PC-3 (cell line): ENCODE measurements around the gene RIMBP2. TPM values are rescaled to one million over a fixed set of nuclear protein-coding genes. Genes with fewer than 3 reads are reported as not detected.

ENCODE experiments used
- ATAC-seq: fragments of 200-7000 bp; cut with Tn5 transposase; 2 replicates; pipeline ENCODE4 v1.9.1; 2020; ENCODE audit warnings: mild to moderate bottlenecking, moderate library complexity
- BruUV-seq: library from RNA; stranded (reverse); fragments of 400-500 nt; replicated peaks from 2 replicates; lab custom pipeline; 2021; lab: Mats Ljungman, UMichigan
- CTCF ChIA-PET: fragments of 300-600 bp; sonication (Branson Sonifier 250); formaldehyde crosslinking; loops from one replicate; lab custom pipeline; 2022; ENCODE audit warnings: antibody characterized with exemption; lab: Charles Lee
- POLR2A ChIA-PET: fragments of 300-600 bp; sonication (Branson Sonifier 250); formaldehyde crosslinking; loops from one replicate; lab custom pipeline; 2022; ENCODE audit warnings: antibody characterized with exemption; ENCODE audit not compliant: unreplicated experiment; lab: Charles Lee
- DNase-seq: peaks from one replicate; pipeline ENCODE4 v3.0.0-alpha.2; 2015
- H2AFZ ChIP-seq: fragments of 300-600 bp; sonication (generic); 2 replicates; pipeline ENCODE4 v1.6.0; 2016; ENCODE audit warnings: antibody characterized with exemption, low read length
- H3F3A ChIP-seq: fragments of 300-600 bp; sonication (generic); one replicate; pipeline ENCODE4 v1.6.0; 2017; ENCODE audit warnings: antibody characterized with exemption, low read length, control low read depth, mild to moderate bottlenecking; ENCODE audit not compliant: unreplicated experiment
- H3K27ac ChIP-seq: fragments of 300-600 bp; sonication (generic); 2 replicates; pipeline ENCODE4 v1.5.1; 2016; ENCODE audit warnings: mild to moderate bottlenecking, low read length
- H3K27me3 ChIP-seq: fragments of 300-600 bp; sonication (generic); 2 replicates; pipeline ENCODE4 v1.6.1; 2016; ENCODE audit warnings: low read length, mixed read lengths
- H3K36me3 ChIP-seq: fragments of 300-600 bp; sonication (generic); 2 replicates; pipeline ENCODE4 v1.6.1; 2016; ENCODE audit warnings: low read depth, mixed run types, low read length, mixed read lengths
- H3K4me1 ChIP-seq: fragments of 300-600 bp; sonication (generic); 2 replicates; pipeline ENCODE4 v1.5.1; 2016; ENCODE audit warnings: low read length; ENCODE audit not compliant: insufficient read depth
- H3K4me2 ChIP-seq: fragments of 300-600 bp; sonication (generic); 2 replicates; pipeline ENCODE4 v1.6.0; 2016; ENCODE audit warnings: low read length
- H3K4me3 ChIP-seq: fragments of 300-600 bp; sonication (generic); 2 replicates; pipeline ENCODE4 v1.5.1; 2016; ENCODE audit warnings: mild to moderate bottlenecking, low read length, mixed read lengths
- H3K79me2 ChIP-seq: fragments of 300-600 bp; sonication (generic); 2 replicates; pipeline ENCODE4 v1.6.1; 2017; ENCODE audit warnings: low read length, mixed read lengths
- H3K9ac ChIP-seq: fragments of 300-600 bp; sonication (generic); 2 replicates; pipeline ENCODE4 v1.6.0; 2016; ENCODE audit warnings: mild to moderate bottlenecking, low read length
- H3K9me2 ChIP-seq: fragments of 300-600 bp; sonication (generic); replicated peaks from 2 replicates; pipeline ENCODE4 v1.6.1; 2016; ENCODE audit warnings: mixed run types, low read length, mixed read lengths
- H3K9me3 ChIP-seq: fragments of 300-600 bp; sonication (generic); 2 replicates; pipeline ENCODE4 v1.6.1; 2016; ENCODE audit warnings: low read length, mixed read lengths
- H4K20me1 ChIP-seq: fragments of 300-600 bp; sonication (generic); 2 replicates; pipeline ENCODE4 v1.6.1; 2016; ENCODE audit warnings: low read length, mixed read lengths
- CTCF ChIP-seq: fragments of 300-600 bp; sonication (generic); conservative IDR thresholded peaks from 2 replicates; pipeline ENCODE4 v1.5.1; 2017; ENCODE audit warnings: antibody characterized with exemption, low read depth, mild to moderate bottlenecking, low read length
- EZH2 ChIP-seq: fragments of 300-600 bp; sonication (generic); IDR thresholded peaks from one replicate; pipeline ENCODE4 v1.6.1; 2017; ENCODE audit warnings: antibody characterized with exemption, mild to moderate bottlenecking, low read length; ENCODE audit not compliant: unreplicated experiment
- EZH2phosphoT487 ChIP-seq: fragments of 300-600 bp; sonication (generic); IDR thresholded peaks from 2 replicates; pipeline ENCODE4 v1.6.1; 2018; ENCODE audit warnings: mild to moderate bottlenecking, antibody characterized with exemption, low read length, borderline replicate concordance
- intact Hi-C: fragments of 100-400 bp; cut with micrococcal nuclease; formaldehyde crosslinking; loops from 2 replicates; pipeline ENCODE4 v1.9.0; 2023
- total RNA-seq: library from RNA; depleted of rRNA; stranded (reverse); fragments of >200 nt; gene quantifications from 2 replicates; pipeline ENCODE4 v1.2.3, GENCODE V29; 2014

RIMBP2 gene
- total RNA-seq, 1 experiment from 2014 or later: not detected

GRCh38 chr12:130573235-130573634 is 142.9 kb downstream of the RIMBP2 start:
- H3K79me2 ChIP-seq: no peaks in the 10 kb centered on the region
- no peaks in the 10 kb centered on the region for H4K20me1 ChIP-seq
- no peaks in the 10 kb centered on the region for H3K4me1 ChIP-seq
- no peaks in the 10 kb centered on the region for H3K9me2 ChIP-seq
- H3K27ac ChIP-seq: no peak overlapping the region
- no peak overlapping the region for H3K9ac ChIP-seq
- ChIA-PET POLR2A (no interaction called here), CTCF (no interaction called here)
- BruUV-seq: no TSS peak
- H3K4me3 ChIP-seq: no peak overlapping the region
- no peak for ATAC-seq
- no peak for TF ChIP-seq EZH2phosphoT487
- no peak for TF ChIP-seq CTCF
- no peak for TF ChIP-seq EZH2
- H3K9me3 ChIP-seq: no peaks in the 10 kb centered on the region
- DNase-seq: no peak
- intact Hi-C loops: no loop called here
- H3F3A ChIP-seq: no peaks in the 10 kb centered on the region
- H3K36me3 ChIP-seq: no peaks in the 10 kb centered on the region
- H3K4me2 ChIP-seq: no peak overlapping the region
- H3K27me3 ChIP-seq: no peaks in the 10 kb centered on the region
- H2AFZ ChIP-seq: no peak overlapping the region

- H3K36me3 ChIP-seq: no peaks in the 10 kb centered on the region
- no peak overlapping the region for H2AFZ ChIP-seq
- no peaks in the 10 kb centered on the region for H3K79me2 ChIP-seq
- no peaks in the 10 kb centered on the region for H4K20me1 ChIP-seq
- no peaks in the 10 kb centered on the region for H3K27me3 ChIP-seq
- BruUV-seq: no TSS peak
- intact Hi-C loops: no loop called here
- ChIA-PET POLR2A (no interaction called here), CTCF (no interaction called here)
- TF ChIP-seq EZH2phosphoT487 (no peak), CTCF (no peak), EZH2 (no peak)
- ATAC-seq: no peak
- no peak overlapping the region for H3K4me3 ChIP-seq
- DNase-seq: no peak
- no peaks in the 10 kb centered on the region for H3K9me2 ChIP-seq
- no peaks in the 10 kb centered on the region for H3F3A ChIP-seq
- no peak overlapping the region for H3K4me2 ChIP-seq
- no peaks in the 10 kb centered on the region for H3K9me3 ChIP-seq
- no peaks in the 10 kb centered on the region for H3K4me1 ChIP-seq
- no peak overlapping the region for H3K27ac ChIP-seq
- H3K9ac ChIP-seq: no peak overlapping the region
Observed at GRCh38 chr12:130572553-130572952, 143.5 kb downstream of the RIMBP2 start.

- H3K4me2 ChIP-seq: no peak overlapping the region
- no TSS peak for BruUV-seq
- ChIA-PET POLR2A (no interaction called here), CTCF (no interaction called here)
- H3K79me2 ChIP-seq: no peaks in the 10 kb centered on the region
- no peaks in the 10 kb centered on the region for H3F3A ChIP-seq
- H3K4me1 ChIP-seq: no peaks in the 10 kb centered on the region
- H3K36me3 ChIP-seq: no peaks in the 10 kb centered on the region
- H3K27ac ChIP-seq: no peak overlapping the region
- DNase-seq (no peak), ATAC-seq (no peak)
- H3K9ac ChIP-seq: no peak overlapping the region
- H3K4me3 ChIP-seq: no peak overlapping the region
- no peaks in the 10 kb centered on the region for H4K20me1 ChIP-seq
- H3K9me3 ChIP-seq: no peaks in the 10 kb centered on the region
- no peaks in the 10 kb centered on the region for H3K27me3 ChIP-seq
- H2AFZ ChIP-seq: no peak overlapping the region
- intact Hi-C loops: no loop called here
- TF ChIP-seq EZH2phosphoT487 (no peak), CTCF (no peak), EZH2 (no peak)
- H3K9me2 ChIP-seq: no peaks in the 10 kb centered on the region
Observed at GRCh38 chr12:130571734-130572133, 144.4 kb downstream of the RIMBP2 start.
